Activated T-cell treated with anti-CD3 and anti-CD28 coated beads, Interleukin-2, amount 50 U/mL, for 72 hours (primary cell): Measurements from ENCODE around the gene FFAR1. TPM values are rescaled to one million over a fixed set of nuclear protein-coding genes. Genes with fewer than 3 reads are reported as not detected.

ENCODE experiments used
- ATAC-seq, 2 donors: fragments of 150-1000 bp; cut with Tn5 transposase; replicated peaks in 1 of 2; 2 replicates each; pipeline ENCODE4 v1.10.0; 2021; ENCODE audit warnings: moderate library complexity in 2 of 2, mild to moderate bottlenecking in 1 of 2
- DNase-seq, 2 donors: peaks; one replicate each; pipeline ENCODE4 v3.0.0; 2021 to 2022; ENCODE audit warnings: mixed read lengths in 1 of 2
- H3K27ac Mint-ChIP-seq: one replicate; pipeline ENCODE4 v1.8.0; 2022; ENCODE audit warnings: mild to moderate bottlenecking, moderate library complexity, mixed read lengths
- H3K27me3 Mint-ChIP-seq: one replicate; pipeline ENCODE4 v1.8.0; 2022; ENCODE audit warnings: low read depth, mixed read lengths
- H3K36me3 Mint-ChIP-seq, 2 donors: one replicate each; pipeline ENCODE4 v1.8.0; 2022; ENCODE audit warnings: mixed read lengths in 2 of 2, mild to moderate bottlenecking in 1 of 2; ENCODE audit not compliant: insufficient read depth in 2 of 2
- H3K4me1 Mint-ChIP-seq: one replicate; pipeline ENCODE4 v1.8.0; 2022; ENCODE audit warnings: low read depth, mixed read lengths
- H3K4me3 Mint-ChIP-seq, 2 donors: one replicate each; pipeline ENCODE4 v1.8.0; 2022; ENCODE audit warnings: mild to moderate bottlenecking in 2 of 2, mixed read lengths in 2 of 2, moderate library complexity in 2 of 2
- H3K9me3 Mint-ChIP-seq, 2 donors: one replicate each; pipeline ENCODE4 v1.8.0; 2022; ENCODE audit warnings: mixed read lengths in 2 of 2
- total RNA-seq, 2 donors: library from RNA; stranded (reverse); gene quantifications; one replicate each; pipeline ENCODE4 v1.2.3, GENCODE V29; 2022

Gene FFAR1
- 1 to 10 TPM in 1 of 2 donors, under 1 TPM in 1; 0.67 to 1.4 TPM for total RNA-seq

- H3K9me3 Mint-ChIP-seq, result no peaks in the 10 kb centered on the region
- no peaks in the 10 kb centered on the region for H3K36me3 Mint-ChIP-seq
- peak; percentile 72 to 80 for ATAC-seq
- peaks cover 1% of the 10 kb centered on the region for H3K27me3 Mint-ChIP-seq
- peaks cover 57% of the 10 kb centered on the region for H3K4me1 Mint-ChIP-seq
- H3K4me3 Mint-ChIP-seq, result peak within 1 kb of the TSS; percentile 90 to 92
- peak within 1 kb of the TSS; percentile 98 for H3K27ac Mint-ChIP-seq
- peak; percentile 78 to 79 for DNase-seq
These were observed at the start of gene FFAR1 for GRCh38 chr19:35347171-35347929. FFAR1 (plus strand) TSS chr19:35347902; CDS start chr19:35351552, 3,650 bp downstream.

GRCh38 chr19:35297922-35298321 lies 49.8 kb upstream of the FFAR1 start:
- Mint-ChIP-seq H3K36me3 (no peaks in the 10 kb centered on the region), H3K4me3 (no peak overlapping the region), H3K9me3 (no peaks in the 10 kb centered on the region), H3K27me3 (no peaks in the 10 kb centered on the region), H3K4me1 (no peaks in the 10 kb centered on the region), H3K27ac (no peak overlapping the region)
- ATAC-seq, result no peak
- no peak for DNase-seq

- Mint-ChIP-seq H3K4me1 (no peaks in the 10 kb centered on the region), H3K9me3 (no peaks in the 10 kb centered on the region), H3K27me3 (no peaks in the 10 kb centered on the region), H3K4me3 (no peak overlapping the region), H3K36me3 (no peaks in the 10 kb centered on the region), H3K27ac (no peak overlapping the region)
- DNase-seq, result no peak
- ATAC-seq, result no peak
These were observed 49.1 kb upstream of the FFAR1 start for GRCh38 chr19:35298561-35298972.

- ATAC-seq (no peak), DNase-seq (no peak)
- Mint-ChIP-seq H3K4me3 (no peak overlapping the region), H3K27me3 (no peaks in the 10 kb centered on the region), H3K36me3 (no peaks in the 10 kb centered on the region), H3K27ac (no peak overlapping the region), H3K9me3 (no peaks in the 10 kb centered on the region), H3K4me1 (no peaks in the 10 kb centered on the region)
These were observed 48.0 kb upstream of the FFAR1 start for GRCh38 chr19:35299523-35300338.

GRCh38 chr19:35300339-35300649 lies 47.4 kb upstream of the FFAR1 start:
- no peak overlapping the region for H3K4me3 Mint-ChIP-seq
- no peak for DNase-seq
- H3K9me3 Mint-ChIP-seq, result no peaks in the 10 kb centered on the region
- no peaks in the 10 kb centered on the region for H3K4me1 Mint-ChIP-seq
- no peak for ATAC-seq
- no peak overlapping the region for H3K27ac Mint-ChIP-seq
- no peaks in the 10 kb centered on the region for H3K36me3 Mint-ChIP-seq
- H3K27me3 Mint-ChIP-seq, result no peaks in the 10 kb centered on the region

- no peak overlapping the region for H3K4me3 Mint-ChIP-seq
- H3K36me3 Mint-ChIP-seq, result no peaks in the 10 kb centered on the region
- DNase-seq, result no peak
- H3K4me1 Mint-ChIP-seq, result peaks cover 6% of the 10 kb centered on the region
- H3K27me3 Mint-ChIP-seq, result no peaks in the 10 kb centered on the region
- no peak overlapping the region for H3K27ac Mint-ChIP-seq
- H3K9me3 Mint-ChIP-seq, result no peaks in the 10 kb centered on the region
- no peak for ATAC-seq
These were observed 45.7 kb upstream of the FFAR1 start for GRCh38 chr19:35301961-35302360.

- Mint-ChIP-seq H3K27ac (no peak overlapping the region), H3K4me3 (no peak overlapping the region), H3K4me1 (peaks cover 7% of the 10 kb centered on the region), H3K36me3 (no peaks in the 10 kb centered on the region), H3K9me3 (no peaks in the 10 kb centered on the region), H3K27me3 (no peaks in the 10 kb centered on the region)
- DNase-seq (no peak), ATAC-seq (no peak)
These were observed 45.3 kb upstream of the FFAR1 start for GRCh38 chr19:35302446-35302845.

- H3K36me3 Mint-ChIP-seq, result no peaks in the 10 kb centered on the region
- no peak overlapping the region for H3K27ac Mint-ChIP-seq
- DNase-seq, result no peak
- H3K9me3 Mint-ChIP-seq, result no peaks in the 10 kb centered on the region
- H3K27me3 Mint-ChIP-seq, result no peaks in the 10 kb centered on the region
- peaks cover 7% of the 10 kb centered on the region for H3K4me1 Mint-ChIP-seq
- no peak overlapping the region for H3K4me3 Mint-ChIP-seq
- ATAC-seq, result no peak
These were observed 44.3 kb upstream of the FFAR1 start for GRCh38 chr19:35303357-35303915.

- Mint-ChIP-seq H3K9me3 (no peaks in the 10 kb centered on the region), H3K4me1 (peaks cover 7% of the 10 kb centered on the region), H3K27ac (no peak overlapping the region), H3K27me3 (no peaks in the 10 kb centered on the region), H3K36me3 (no peaks in the 10 kb centered on the region), H3K4me3 (no peak overlapping the region)
- DNase-seq (no peak), ATAC-seq (no peak)
These were observed 43.7 kb upstream of the FFAR1 start for GRCh38 chr19:35304036-35304435.

- no peak for ATAC-seq
- no peak for DNase-seq
- H3K9me3 Mint-ChIP-seq, result no peaks in the 10 kb centered on the region
- no peaks in the 10 kb centered on the region for H3K27me3 Mint-ChIP-seq
- H3K4me1 Mint-ChIP-seq, result peaks cover 7% of the 10 kb centered on the region
- no peaks in the 10 kb centered on the region for H3K36me3 Mint-ChIP-seq
- no peak overlapping the region for H3K4me3 Mint-ChIP-seq
- no peak overlapping the region for H3K27ac Mint-ChIP-seq
These were observed 42.5 kb upstream of the FFAR1 start for GRCh38 chr19:35305181-35305580.

- Mint-ChIP-seq H3K27ac (no peak overlapping the region), H3K4me1 (peaks cover 7% of the 10 kb centered on the region), H3K36me3 (no peaks in the 10 kb centered on the region), H3K4me3 (no peak overlapping the region), H3K27me3 (no peaks in the 10 kb centered on the region), H3K9me3 (no peaks in the 10 kb centered on the region)
- DNase-seq, result no peak
- no peak for ATAC-seq
These were observed 41.0 kb upstream of the FFAR1 start for GRCh38 chr19:35306473-35307246.

GRCh38 chr19:35307931-35308330 lies 39.8 kb upstream of the FFAR1 start:
- ATAC-seq (no peak), DNase-seq (no peak)
- Mint-ChIP-seq H3K4me3 (no peak overlapping the region), H3K4me1 (peaks cover 7% of the 10 kb centered on the region), H3K27ac (no peak overlapping the region), H3K9me3 (no peaks in the 10 kb centered on the region), H3K27me3 (no peaks in the 10 kb centered on the region), H3K36me3 (no peaks in the 10 kb centered on the region)

GRCh38 chr19:35308910-35309309 lies 38.8 kb upstream of the FFAR1 start:
- ATAC-seq (no peak), DNase-seq (no peak)
- Mint-ChIP-seq H3K4me1 (peaks cover 7% of the 10 kb centered on the region), H3K36me3 (no peaks in the 10 kb centered on the region), H3K27ac (no peak overlapping the region), H3K9me3 (no peaks in the 10 kb centered on the region), H3K27me3 (no peaks in the 10 kb centered on the region), H3K4me3 (no peak overlapping the region)
